Type B pancreatic cell (in vitro differentiated cells): Measurements from ENCODE around the gene RAD50. TPM values are rescaled to one million over a fixed set of nuclear protein-coding genes. Genes with fewer than 3 reads are reported as not detected.

Experiments used
- DNase-seq: peaks from one replicate; pipeline ENCODE4 v3.0.0; 2021; ENCODE audit warnings: mixed read lengths; ENCODE audit not compliant: unreplicated experiment; ENCODE audit errors: extremely low spot score
- H3K27ac Mint-ChIP-seq: 2 replicates; pipeline ENCODE4 v1.8.0; 2021; ENCODE audit warnings: mild to moderate bottlenecking, mixed read lengths
- H3K27me3 Mint-ChIP-seq: 2 replicates; pipeline ENCODE4 v1.8.0; 2021; ENCODE audit warnings: mixed read lengths
- H3K36me3 Mint-ChIP-seq: 2 replicates; pipeline ENCODE4 v1.8.0; 2021; ENCODE audit warnings: mixed read lengths
- H3K4me1 Mint-ChIP-seq: one replicate; pipeline ENCODE4 v1.8.0; 2021; ENCODE audit warnings: mixed read lengths; ENCODE audit not compliant: unreplicated experiment
- H3K4me3 Mint-ChIP-seq: 2 replicates; pipeline ENCODE4 v1.8.0; 2021; ENCODE audit warnings: mild to moderate bottlenecking, mixed read lengths
- H3K9me3 Mint-ChIP-seq: 2 replicates; pipeline ENCODE4 v1.8.0; 2021; ENCODE audit warnings: mixed read lengths
- total RNA-seq: library from RNA; stranded (reverse); gene quantifications from 2 replicates; pipeline ENCODE4 v1.2.1, GENCODE V29; 2021; ENCODE audit warnings: low replicate concordance
- TF ChIP-seq, protein P1 (sequence below): fragments of 200-600 bp; sonication (generic); conservative IDR thresholded peaks from 2 replicates; pipeline ENCODE4 v1.5.0; 2021; ENCODE audit warnings: antibody characterized with exemption, mild to moderate bottlenecking

RAD50 gene
- total RNA-seq, 1 donor from 2014 or later: 41.3 TPM

DNA sequence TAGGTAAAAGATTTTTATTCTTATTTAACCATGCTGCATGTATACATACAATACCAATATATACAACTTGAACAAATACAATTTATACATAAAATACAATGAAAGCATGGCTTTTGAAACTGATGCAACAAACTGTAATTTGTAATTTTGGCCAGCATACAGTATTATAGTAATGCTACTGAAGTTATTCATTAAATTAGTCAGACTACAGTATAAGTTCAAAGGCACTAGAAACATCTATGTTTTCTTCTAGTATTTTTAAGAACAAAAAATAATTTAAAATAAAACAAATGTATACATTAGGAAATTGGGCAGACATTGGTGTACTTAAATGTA, 135.8 kb downstream of the RAD50 start:
- no peak for DNase-seq
- Mint-ChIP-seq H3K4me1 (no peaks in the 10 kb centered on the region), H3K27me3 (no peaks in the 10 kb centered on the region), H3K9me3 (no peaks in the 10 kb centered on the region), H3K27ac (no peak overlapping the region), H3K36me3 (peaks cover 8% of the 10 kb centered on the region), H3K4me3 (no peak overlapping the region)
- TF ChIP-seq, protein P1, sequence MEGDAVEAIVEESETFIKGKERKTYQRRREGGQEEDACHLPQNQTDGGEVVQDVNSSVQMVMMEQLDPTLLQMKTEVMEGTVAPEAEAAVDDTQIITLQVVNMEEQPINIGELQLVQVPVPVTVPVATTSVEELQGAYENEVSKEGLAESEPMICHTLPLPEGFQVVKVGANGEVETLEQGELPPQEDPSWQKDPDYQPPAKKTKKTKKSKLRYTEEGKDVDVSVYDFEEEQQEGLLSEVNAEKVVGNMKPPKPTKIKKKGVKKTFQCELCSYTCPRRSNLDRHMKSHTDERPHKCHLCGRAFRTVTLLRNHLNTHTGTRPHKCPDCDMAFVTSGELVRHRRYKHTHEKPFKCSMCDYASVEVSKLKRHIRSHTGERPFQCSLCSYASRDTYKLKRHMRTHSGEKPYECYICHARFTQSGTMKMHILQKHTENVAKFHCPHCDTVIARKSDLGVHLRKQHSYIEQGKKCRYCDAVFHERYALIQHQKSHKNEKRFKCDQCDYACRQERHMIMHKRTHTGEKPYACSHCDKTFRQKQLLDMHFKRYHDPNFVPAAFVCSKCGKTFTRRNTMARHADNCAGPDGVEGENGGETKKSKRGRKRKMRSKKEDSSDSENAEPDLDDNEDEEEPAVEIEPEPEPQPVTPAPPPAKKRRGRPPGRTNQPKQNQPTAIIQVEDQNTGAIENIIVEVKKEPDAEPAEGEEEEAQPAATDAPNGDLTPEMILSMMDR: no peak

Other genes starting within 250 kb of the RAD50 start
- gene SLC22A5, start 187.3 kb upstream of the RAD50 start, total RNA-seq: 21.6 and 39.3 TPM in 2 replicates
- gene IRF1, start 66.2 kb upstream of the RAD50 start, total RNA-seq: 50.1 and 77.4 TPM in 2 replicates
- not detected in 2 replicates for gene IL5, start 13.5 kb upstream of the RAD50 start, total RNA-seq
- gene IL13, start 101.2 kb downstream of the RAD50 start, total RNA-seq: not detected in 2 replicates
- not detected in 2 replicates for gene IL4, start 117.0 kb downstream of the RAD50 start, total RNA-seq
- gene KIF3A, start 180.6 kb downstream of the RAD50 start, total RNA-seq: 15.6 and 20.0 TPM in 2 replicates
- 0.76 and 1.4 TPM in 2 replicates for gene CCNI2, start 190.4 kb downstream of the RAD50 start, total RNA-seq
- 62.7 and 68.1 TPM in 2 replicates for gene SEPTIN8, start 220.3 kb downstream of the RAD50 start, total RNA-seq